Small intestine (tissue), 7 donors: ENCODE results near the gene ITPR1. TPM values are rescaled to one million over a fixed set of nuclear protein-coding genes. Genes with fewer than 3 reads are reported as not detected.

Experiments used
- DNase-seq, 2 donors: peaks; one replicate each; pipeline versions ENCODE4 v3.0.0 to v3.0.0-alpha.2; 2013
- FAIRE-seq: peaks from 2 replicates; lab custom pipeline; 2012; peaks lifted over from hg19 to GRCh38; lab: Jason Lieb, UNC
- H3K27ac ChIP-seq, 3 donors: one replicate each; pipeline ENCODE4 v1.5.1; 2013; ENCODE audit warnings: low read length in 2 of 3, mild to moderate bottlenecking in 2 of 3, control low read depth in 1 of 3, inconsistent platforms in 1 of 3, low read depth in 1 of 3, moderate library complexity in 1 of 3
- H3K27me3 ChIP-seq, 3 donors: one replicate each; pipeline ENCODE4 v1.6.1; 2013; ENCODE audit warnings: low read length in 3 of 3, inconsistent platforms in 1 of 3; ENCODE audit not compliant: control insufficient read depth in 3 of 3, insufficient read depth in 3 of 3
- H3K36me3 ChIP-seq, 3 donors: one replicate each; pipeline ENCODE4 v1.6.1; 2013; ENCODE audit warnings: low read length in 3 of 3, inconsistent platforms in 1 of 3, low read depth in 1 of 3, mild to moderate bottlenecking in 1 of 3, moderate library complexity in 1 of 3; ENCODE audit not compliant: control insufficient read depth in 3 of 3, insufficient read depth in 2 of 3
- H3K4me1 ChIP-seq, 3 donors: one replicate each; pipeline ENCODE4 v1.6.1; 2013; ENCODE audit warnings: low read length in 2 of 3, inconsistent platforms in 1 of 3, low read depth in 1 of 3, mild to moderate bottlenecking in 1 of 3, moderate library complexity in 1 of 3; ENCODE audit not compliant: control insufficient read depth in 3 of 3, insufficient read depth in 2 of 3
- H3K4me3 ChIP-seq, 3 donors: one replicate each; pipeline ENCODE4 v1.5.1; 2013; ENCODE audit warnings: low read length in 3 of 3, control low read depth in 1 of 3, inconsistent platforms in 1 of 3, low read depth in 1 of 3, mild to moderate bottlenecking in 1 of 3, moderate library complexity in 1 of 3
- H3K9me3 ChIP-seq, 2 donors: one replicate each; pipeline ENCODE4 v1.6.1; 2013; ENCODE audit warnings: low read depth in 1 of 2, low read length in 1 of 2; ENCODE audit not compliant: control insufficient read depth in 2 of 2, insufficient read depth in 1 of 2
- WGBS, 3 donors: extraction: QIAGEN DNeasy Blood & Tissue Kit; methylation state at CpG; one replicate each; pipeline ENCODE4 v1.1.7; 2013; 5-methylcytosine and 5-hydroxymethylcytosine counted together
- polyA plus RNA-seq, 4 donors: library from polyadenylated mRNA; stranded (reverse) in 3 of 4; unstranded in 1 of 4; fragments of 200-250 nt in 3 of 4; fragments of 120-200 nt in 1 of 4; gene quantifications; one replicate each; pipeline versions ENCODE4 v1.2.1 to v1.2.3, GENCODE V29; 2013
- donor health status: healthy with polysubstance abuse.
- donor health status: control.
- donor health status: control.
- donor health status: Bipolar disorder and iron deficiency.
- donor health status: healthy.

The ITPR1 gene
- polyA plus RNA-seq, 4 donors, result 0.89 to 13.8 (median 5.1) TPM

DNA sequence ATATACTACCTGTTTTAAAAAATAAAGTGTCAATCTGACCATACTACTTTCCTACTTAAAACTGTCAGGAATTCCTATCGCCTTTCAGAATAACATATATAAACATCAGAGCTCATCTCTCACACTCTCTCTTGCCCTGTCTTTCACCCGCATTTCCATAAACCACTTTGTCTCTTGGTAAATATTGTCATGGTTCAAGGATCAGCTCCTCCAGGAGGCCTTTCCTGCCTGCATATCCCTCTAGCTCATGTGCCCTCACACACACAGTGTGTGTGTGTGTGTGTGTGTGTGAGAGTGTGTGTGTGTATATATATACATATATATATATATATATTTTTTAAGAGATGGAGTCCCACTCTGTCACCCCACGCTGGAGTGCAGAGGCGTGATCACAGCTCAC lies 32.8 kb upstream of the ITPR1 start:
- no peak for DNase-seq
- Histone ChIP-seq H3K4me1 (no peaks in the 10 kb centered on the region), H3K36me3 (no peaks in the 10 kb centered on the region), H3K27ac (no peak overlapping the region), H3K4me3 (no peak overlapping the region), H3K27me3 (no peaks in the 10 kb centered on the region), H3K9me3 (no peaks in the 10 kb centered on the region)
- WGBS, 3 donors, result 86 to 93% (median 90%) methylated on average over 4 of the region's 4 CpGs
- no peak for FAIRE-seq

DNA sequence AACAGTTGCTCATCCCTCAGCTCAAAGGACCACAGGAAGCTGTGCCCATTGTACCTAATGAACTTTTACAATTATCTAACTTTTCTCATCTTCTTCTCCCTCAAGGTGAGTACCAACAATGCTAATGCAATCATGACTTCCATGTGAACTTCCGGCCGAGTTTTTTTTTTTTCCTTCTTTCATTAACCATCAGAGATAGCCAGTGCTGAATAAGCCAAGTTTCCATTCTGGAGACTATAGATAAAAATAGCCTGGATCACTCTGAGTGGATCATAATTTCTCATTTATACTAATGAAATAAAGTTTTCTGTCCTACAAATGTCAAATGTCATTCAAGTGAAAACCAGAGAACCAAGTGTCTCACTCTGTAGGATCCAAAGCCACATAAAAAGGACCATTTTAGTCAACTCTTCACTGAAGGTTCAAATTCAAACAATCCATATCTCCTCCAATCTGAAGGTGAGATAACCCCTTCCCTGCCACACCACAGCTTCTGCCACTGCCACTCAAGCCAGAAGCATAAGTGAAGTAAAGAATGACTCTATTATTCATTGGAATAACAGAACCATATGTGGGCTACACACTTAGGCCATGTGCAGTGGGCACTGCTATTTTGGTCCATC lies 31.6 kb upstream of the ITPR1 start:
- H3K36me3 ChIP-seq, result no peaks in the 10 kb centered on the region
- H3K4me1 ChIP-seq, result no peaks in the 10 kb centered on the region
- no peaks in the 10 kb centered on the region for H3K9me3 ChIP-seq
- H3K27ac ChIP-seq, result no peak overlapping the region
- DNase-seq, result no peak
- H3K27me3 ChIP-seq, result no peaks in the 10 kb centered on the region
- FAIRE-seq, result no peak
- 68 to 78% (median 76%) methylated on average over 2 of the region's 2 CpGs for WGBS, 3 donors
- no peak overlapping the region for H3K4me3 ChIP-seq

DNA sequence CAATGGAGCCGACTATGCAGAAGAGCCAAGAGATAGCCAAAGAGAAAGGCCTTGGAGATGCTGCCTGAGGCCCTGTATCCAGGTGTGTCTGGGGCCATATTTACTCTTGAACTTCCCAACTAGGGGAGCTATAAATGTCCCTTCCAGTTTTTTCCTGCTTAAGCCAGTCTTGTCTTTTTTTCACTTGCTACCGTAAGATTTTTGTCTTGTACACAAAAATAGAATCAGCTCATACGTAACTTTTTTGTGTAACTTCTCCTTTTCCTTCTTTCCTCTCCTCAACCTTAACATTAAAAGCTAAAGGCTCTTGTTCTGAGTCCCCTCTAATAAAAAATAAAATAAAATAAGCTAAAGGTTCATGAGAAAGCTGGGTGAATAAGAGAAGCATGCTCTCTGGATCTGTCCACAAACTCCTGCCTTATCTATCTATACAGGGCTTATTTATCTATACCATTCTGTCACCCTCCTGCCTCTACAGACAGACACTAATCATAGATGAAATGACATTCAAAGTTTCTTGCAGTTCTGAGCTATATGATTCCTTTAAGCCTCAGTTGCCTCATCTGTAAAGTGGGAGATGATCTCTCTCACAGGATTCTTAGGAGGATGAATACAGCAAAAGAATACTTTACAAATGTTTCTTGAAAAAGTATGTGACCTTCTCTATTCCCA lies 30.6 kb upstream of the ITPR1 start:
- no peak overlapping the region for H3K4me3 ChIP-seq

DNA sequence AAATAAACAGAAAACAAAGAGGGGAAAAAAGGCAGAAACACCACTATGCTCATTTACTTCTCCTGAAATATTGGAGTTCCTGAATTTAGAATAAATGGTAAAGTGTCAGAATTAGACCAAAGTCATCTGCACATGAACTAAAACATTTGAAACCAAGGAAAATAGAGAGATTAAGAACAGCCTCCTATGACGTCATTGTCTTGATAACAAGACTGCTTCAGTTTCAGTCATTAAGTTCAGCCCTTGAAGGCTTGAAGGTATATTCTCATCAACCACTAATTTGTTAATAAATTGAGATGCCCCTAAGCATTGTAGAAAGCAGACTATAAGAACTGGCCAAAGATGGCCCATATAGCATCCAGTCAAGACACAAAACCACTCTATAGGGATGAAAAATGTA lies 28.6 kb upstream of the ITPR1 start:
- DNase-seq, result no peak
- FAIRE-seq, result no peak
- Histone ChIP-seq H3K9me3 (no peaks in the 10 kb centered on the region), H3K27me3 (no peaks in the 10 kb centered on the region), H3K4me3 (no peak overlapping the region), H3K27ac (no peak overlapping the region), H3K4me1 (no peaks in the 10 kb centered on the region), H3K36me3 (no peaks in the 10 kb centered on the region)
- WGBS, 3 donors, result 74 to 83% (median 76%) methylated on average over 1 of the region's 1 CpG

More for the DNA sequence above, 30.6 kb upstream of the ITPR1 start:
- H3K4me1 ChIP-seq, result no peaks in the 10 kb centered on the region
- no peaks in the 10 kb centered on the region for H3K9me3 ChIP-seq
- FAIRE-seq (no peak), DNase-seq (no peak)
- 74 to 81% (median 80%) methylated on average over 3 of the region's 3 CpGs for WGBS, 3 donors
- H3K27me3 ChIP-seq, result no peaks in the 10 kb centered on the region
- H3K36me3 ChIP-seq, result no peaks in the 10 kb centered on the region
- no peak overlapping the region for H3K27ac ChIP-seq

DNA sequence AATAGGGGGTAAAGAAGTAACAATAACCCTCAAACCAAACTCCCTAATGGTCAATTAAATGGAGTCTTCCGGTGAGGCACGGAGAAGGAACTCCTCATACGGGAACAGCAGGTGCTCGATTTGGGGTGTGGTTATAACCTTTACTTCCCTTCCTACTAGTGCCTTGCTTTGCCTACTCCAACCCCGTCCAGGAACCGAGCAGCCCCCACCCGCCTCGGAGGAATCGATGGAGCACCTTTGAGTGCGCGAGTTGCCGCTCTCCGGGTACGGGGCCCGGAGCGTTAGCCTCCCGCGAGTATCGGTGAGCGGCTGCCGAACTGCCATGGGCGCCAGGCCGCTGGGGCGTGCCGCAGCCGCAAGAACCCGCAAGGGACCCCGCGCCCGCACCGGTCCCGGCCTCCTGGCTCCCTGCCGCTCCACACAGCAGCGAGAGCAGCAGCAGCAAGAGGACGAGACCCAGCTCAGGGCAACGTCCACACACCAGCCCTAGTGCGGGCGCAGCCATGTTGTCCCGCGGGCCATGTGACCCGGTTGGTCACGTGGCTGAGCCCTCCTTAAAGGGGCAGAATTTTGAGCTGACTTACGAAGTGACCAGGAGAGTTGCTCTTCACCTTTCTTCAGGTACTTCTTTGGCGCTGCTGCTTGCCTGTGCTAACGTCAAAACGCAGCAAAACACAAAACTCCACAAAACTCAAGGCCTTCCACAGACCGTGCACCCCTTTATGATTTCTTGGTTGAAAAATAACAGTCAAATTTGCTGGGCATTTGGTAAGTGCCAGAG lies 26.2 kb upstream of the ITPR1 start, which contains the start of gene SUMF1:
Gene SUMF1 (minus strand): TSS at position 529 of the 781 bp plus-strand sequence. CDS start 24 bp downstream, at position 505.
- Histone ChIP-seq H3K9me3 (no peaks in the 10 kb centered on the region), H3K4me1 (no peaks in the 10 kb centered on the region), H3K27me3 (peaks cover 0 to 8% (median 0%) of the 10 kb centered on the region in 3 donors), H3K36me3 (no peaks in the 10 kb centered on the region), H3K27ac (peak within 1 kb of the TSS; percentile 78 to 97 (median 94)), H3K4me3 (peak within 1 kb of the TSS; percentile 83 to 97 (median 91))
- no peak for FAIRE-seq
- peak; percentile 86 to 94 for DNase-seq
- WGBS, 3 donors, result 0 to 1% (median 1%) methylated on average over 47 of the region's 47 CpGs

DNA sequence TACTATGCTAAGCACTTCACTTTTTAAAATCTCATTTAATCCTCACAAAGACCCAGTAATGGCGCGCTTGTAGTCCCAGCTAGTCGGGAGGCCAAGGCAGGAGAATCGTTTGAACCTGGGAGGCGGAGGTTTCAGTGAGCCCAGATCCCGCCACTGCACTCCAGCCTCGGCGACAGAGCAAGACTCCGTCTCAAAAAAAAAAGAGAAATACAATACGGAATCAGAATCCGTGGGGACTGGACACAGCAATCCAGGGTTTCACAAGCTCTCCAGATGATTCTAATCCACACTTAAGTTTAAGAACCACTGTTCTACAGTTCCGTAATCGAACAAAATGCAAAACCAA lies 25.7 kb upstream of the ITPR1 start:
- peak overlapping the region in 2 of 3 donors; percentile 83 to 97 for H3K4me3 ChIP-seq
- H3K36me3 ChIP-seq, result no peaks in the 10 kb centered on the region
- FAIRE-seq (no peak), DNase-seq (no peak)
- no peaks in the 10 kb centered on the region for H3K9me3 ChIP-seq
- 65 to 75% (median 69%) methylated on average over 13 of the region's 13 CpGs for WGBS, 3 donors
- H3K27me3 ChIP-seq, result peaks cover 0 to 8% (median 0%) of the 10 kb centered on the region in 3 donors
- no peaks in the 10 kb centered on the region for H3K4me1 ChIP-seq
- H3K27ac ChIP-seq, result peak overlapping the region in 2 of 3 donors; percentile 78 to 94

DNA sequence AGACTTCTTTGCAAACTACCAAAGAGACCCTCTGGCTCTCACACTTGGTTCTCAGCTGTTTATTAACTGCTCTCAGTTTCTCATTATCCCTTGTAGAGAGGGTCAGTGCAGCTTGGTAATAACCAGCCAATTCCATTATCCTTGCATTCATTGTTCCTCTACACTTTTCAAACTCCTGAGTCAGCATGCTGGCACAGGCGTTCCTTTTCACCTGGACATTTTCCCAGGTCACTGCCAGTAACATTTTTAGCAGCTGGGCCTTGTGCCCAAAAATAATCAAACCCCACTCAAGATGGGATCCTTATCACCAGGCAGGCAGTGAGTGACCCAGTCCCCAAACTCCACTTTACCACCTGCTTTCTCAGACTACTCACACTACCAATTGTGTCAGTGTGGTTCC lies 21.2 kb upstream of the ITPR1 start:
- FAIRE-seq (no peak), DNase-seq (no peak)
- Histone ChIP-seq H3K9me3 (no peaks in the 10 kb centered on the region), H3K4me3 (no peak overlapping the region), H3K27ac (no peak overlapping the region), H3K27me3 (peaks cover 0 to 23% (median 0%) of the 10 kb centered on the region in 3 donors), H3K4me1 (no peaks in the 10 kb centered on the region), H3K36me3 (no peaks in the 10 kb centered on the region)
- WGBS, 3 donors, result 13 to 59% (median 38%) methylated on average over 1 of the region's 1 CpG

DNA sequence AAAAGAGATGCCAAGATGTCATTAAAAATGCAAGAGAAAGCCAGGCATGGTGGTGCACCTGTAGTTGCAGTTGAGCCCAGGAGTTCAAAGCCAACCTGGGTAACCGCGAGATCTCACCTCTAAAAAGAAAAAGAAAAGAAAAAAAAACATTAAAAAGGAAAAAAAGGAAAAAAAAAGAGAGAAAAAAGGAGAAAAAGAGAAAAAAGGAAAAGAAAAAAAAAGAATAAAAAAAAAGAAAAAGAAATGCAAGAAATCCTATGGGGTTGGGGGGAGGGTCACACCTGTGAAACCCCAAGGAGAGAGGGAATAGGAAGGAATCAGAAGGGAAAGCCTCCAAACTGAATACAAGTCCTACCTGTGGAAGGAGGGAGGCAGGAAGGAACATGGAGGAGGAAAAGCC lies 20.8 kb upstream of the ITPR1 start:
- H3K27me3 ChIP-seq, result peaks cover 0 to 25% (median 0%) of the 10 kb centered on the region in 3 donors
- H3K4me3 ChIP-seq, result no peak overlapping the region
- no peaks in the 10 kb centered on the region for H3K4me1 ChIP-seq
- no peak for DNase-seq
- no peaks in the 10 kb centered on the region for H3K36me3 ChIP-seq
- no peak overlapping the region for H3K27ac ChIP-seq
- no peak for FAIRE-seq
- H3K9me3 ChIP-seq, result no peaks in the 10 kb centered on the region
- WGBS, 3 donors, result 87 to 98% (median 93%) methylated on average over 2 of the region's 2 CpGs
